CD4-positive, alpha-beta memory T cell (primary cell): ENCODE results near the gene NOD2. TPM values are rescaled to one million over a fixed set of nuclear protein-coding genes. Genes with fewer than 3 reads are reported as not detected.

Source experiments
- CTCF ChIA-PET: fragments of 350-600 bp; sonication (Branson Sonifier 250); formaldehyde crosslinking; loops from one replicate; lab custom pipeline; 2021; ENCODE audit warnings: inconsistent platforms; ENCODE audit not compliant: partially characterized antibody; lab: Charles Lee
- POLR2A ChIA-PET: fragments of 350-600 bp; sonication (Branson Sonifier 250); formaldehyde crosslinking; loops from one replicate; lab custom pipeline; 2021; ENCODE audit not compliant: partially characterized antibody; lab: Charles Lee
- DNase-seq, 5 donors: peaks; one replicate each; pipeline versions ENCODE4 v3.0.0 to v3.0.0-alpha.2; 2020 to 2022; ENCODE audit warnings: mixed read lengths in 1 of 5
- H3K27ac ChIP-seq: one replicate; pipeline ENCODE4 v1.7.0; 2013; ENCODE audit warnings: low read depth, low read length
- H3K27me3 ChIP-seq: 2 replicates; pipeline ENCODE4 v1.7.0; 2013; ENCODE audit warnings: mild to moderate bottlenecking, low read length, moderate library complexity; ENCODE audit not compliant: insufficient read depth
- H3K36me3 ChIP-seq: 2 replicates; pipeline ENCODE4 v1.7.0; 2013; ENCODE audit warnings: mild to moderate bottlenecking, low read length, moderate library complexity; ENCODE audit not compliant: insufficient read depth
- H3K4me1 ChIP-seq: 2 replicates; pipeline ENCODE4 v1.7.0; 2013; ENCODE audit warnings: mild to moderate bottlenecking, low read length, moderate library complexity; ENCODE audit not compliant: insufficient read depth
- H3K4me3 ChIP-seq, 2 donors: one replicate each; pipeline ENCODE4 v1.7.0; 2013; ENCODE audit warnings: low read length in 2 of 2, mild to moderate bottlenecking in 1 of 2
- H3K9me3 ChIP-seq, 2 donors: one replicate each; pipeline ENCODE4 v1.7.0; 2013; ENCODE audit warnings: low read length in 2 of 2, control low read depth in 1 of 2; ENCODE audit not compliant: control insufficient read depth in 1 of 2
- H3K27ac Mint-ChIP-seq, 7 donors: one replicate each; pipeline ENCODE4 v1.8.0; 2020 to 2021; ENCODE audit warnings: mixed read lengths in 7 of 7, mild to moderate bottlenecking in 6 of 7, inconsistent platforms in 3 of 7, moderate library complexity in 3 of 7
- H3K27me3 Mint-ChIP-seq, 2 donors: one replicate each; pipeline ENCODE4 v1.8.0; 2020 to 2021; ENCODE audit warnings: mixed read lengths in 2 of 2
- H3K36me3 Mint-ChIP-seq, 2 donors: one replicate each; pipeline ENCODE4 v1.8.0; 2020 to 2021; ENCODE audit warnings: mixed read lengths in 2 of 2, inconsistent platforms in 1 of 2, mild to moderate bottlenecking in 1 of 2
- H3K4me1 Mint-ChIP-seq, 4 donors: one replicate each; pipeline ENCODE4 v1.8.0; 2020 to 2021; ENCODE audit warnings: mixed read lengths in 4 of 4, mild to moderate bottlenecking in 1 of 4
- H3K4me3 Mint-ChIP-seq, 8 donors: one replicate each; pipeline ENCODE4 v1.8.0; 2020 to 2021; ENCODE audit warnings: mixed read lengths in 8 of 8, mild to moderate bottlenecking in 7 of 8, moderate library complexity in 6 of 8, inconsistent platforms in 3 of 8
- H3K9me3 Mint-ChIP-seq, 8 donors: one replicate each; pipeline ENCODE4 v1.8.0; 2020 to 2021; ENCODE audit warnings: mixed read lengths in 8 of 8, mild to moderate bottlenecking in 5 of 8, inconsistent platforms in 3 of 8, moderate library complexity in 1 of 8
- intact Hi-C: fragments of 100-400 bp; cut with micrococcal nuclease; formaldehyde crosslinking; loops from one replicate; pipeline ENCODE4 v1.15.1; 2023
- polyA plus RNA-seq, 2 donors: library from polyadenylated mRNA; unstranded; fragments of 300-500 nt; fragmentation: Illumina TruSeq; gene quantifications; one replicate each; pipeline ENCODE4 v1.2.3, GENCODE V29; 2021
- total RNA-seq, 2 experiments: library from RNA; stranded (reverse); gene quantifications; one replicate each; pipeline ENCODE4 v1.2.3, GENCODE V29; 2021

Gene NOD2
- 10 to 100 TPM in 1 of 2 experiments, 1 to 10 TPM in 1; 9.8 to 10.9 TPM for total RNA-seq
- polyA plus RNA-seq, result 1 to 10 TPM; 2.2 to 3.7 TPM

- Mint-ChIP-seq H3K9me3 (peaks cover 0 to 3% (median 0%) of the 10 kb centered on the region in 8 donors), H3K4me1 (peaks cover 50 to 67% (median 54%) of the 10 kb centered on the region in 4 donors), H3K36me3 (peaks cover 0 to 5% of the 10 kb centered on the region in 2 donors), H3K4me3 (peak within 1 kb of the TSS; percentile 87 to 91 (median 88)), H3K27me3 (no peaks in the 10 kb centered on the region), H3K27ac (peak within 1 kb of the TSS; percentile 53 to 99 (median 93))
- Histone ChIP-seq H3K36me3 (no peaks in the 10 kb centered on the region), H3K4me3 (peak within 1 kb of the TSS; percentile 68 to 69), H3K27me3 (no peaks in the 10 kb centered on the region), H3K4me1 (peaks cover 55% of the 10 kb centered on the region), H3K27ac (peak within 1 kb of the TSS; percentile 63), H3K9me3 (no peaks in the 10 kb centered on the region)
- intact Hi-C loops, result no loop called here
- ChIA-PET CTCF (interaction anchor here (1.4 to 5.2 kb wide), 3 partner anchors 25 to 54 kb away, joined by 3 to 28 read pairs (median 5); no protein-coding TSS in a partner anchor), POLR2A (interaction anchor here (1.4 to 8.8 kb wide), 5 partner anchors 11 to 53 kb away, joined by 5 to 226 read pairs (median 7); partner anchors contain the start of genes CYLD and SNX20)
- peak in 3 of 5 donors; percentile 22 to 47 (median 31) for DNase-seq
Observed at GRCh38 chr16:50692999-50693781, at the start of gene NOD2. Gene NOD2, plus strand, starts transcription at chr16:50693606. Its CDS starts 5,890 bp downstream, at chr16:50699496.

GRCh38 chr16:50644245-50644644 lies 49.2 kb upstream of the NOD2 start:
- H3K4me1 ChIP-seq, result no peaks in the 10 kb centered on the region
- no peaks in the 10 kb centered on the region for H3K36me3 Mint-ChIP-seq
- H3K9me3 Mint-ChIP-seq, result no peaks in the 10 kb centered on the region
- POLR2A ChIA-PET, result no interaction called here
- no peak overlapping the region for H3K4me3 Mint-ChIP-seq
- CTCF ChIA-PET, result interaction anchor here (0.9 to 2.7 kb wide), 10 partner anchors 21 to 378 kb away, joined by 3 to 11 read pairs (median 4); partner anchors contain the start of gene ADCY7
- intact Hi-C loops, result no loop called here
- no peaks in the 10 kb centered on the region for H3K9me3 ChIP-seq
- no peaks in the 10 kb centered on the region for H3K36me3 ChIP-seq
- no peak overlapping the region for H3K27ac Mint-ChIP-seq
- DNase-seq, result no peak
- no peak overlapping the region for H3K27ac ChIP-seq
- H3K27me3 Mint-ChIP-seq, result no peaks in the 10 kb centered on the region
- H3K4me1 Mint-ChIP-seq, result peaks cover 0 to 5% (median 2%) of the 10 kb centered on the region in 4 donors
- no peak overlapping the region for H3K4me3 ChIP-seq
- no peaks in the 10 kb centered on the region for H3K27me3 ChIP-seq

- Histone ChIP-seq H3K4me3 (no peak overlapping the region), H3K4me1 (no peaks in the 10 kb centered on the region), H3K36me3 (no peaks in the 10 kb centered on the region), H3K27ac (no peak overlapping the region), H3K27me3 (no peaks in the 10 kb centered on the region), H3K9me3 (no peaks in the 10 kb centered on the region)
- peaks cover 0 to 5% (median 2%) of the 10 kb centered on the region in 4 donors for H3K4me1 Mint-ChIP-seq
- H3K4me3 Mint-ChIP-seq, result no peak overlapping the region
- no peaks in the 10 kb centered on the region for H3K9me3 Mint-ChIP-seq
- peak overlapping the region in 4 of 7 donors; percentile 2 to 62 (median 26) for H3K27ac Mint-ChIP-seq
- no peaks in the 10 kb centered on the region for H3K36me3 Mint-ChIP-seq
- DNase-seq, result peak in 4 of 5 donors; percentile 26 to 40 (median 32)
- ChIA-PET POLR2A (no interaction called here), CTCF (interaction anchor here (0.7 to 2.7 kb wide), 17 partner anchors 9 to 378 kb away, joined by 3 to 11 read pairs (median 3); partner anchors contain the start of gene ADCY7)
- H3K27me3 Mint-ChIP-seq, result no peaks in the 10 kb centered on the region
- intact Hi-C loops, result no loop called here
Observed at GRCh38 chr16:50644729-50645128, 48.7 kb upstream of the NOD2 start.

GRCh38 chr16:50645563-50646220 lies 47.7 kb upstream of the NOD2 start:
- Mint-ChIP-seq H3K4me3 (no peak overlapping the region), H3K9me3 (no peaks in the 10 kb centered on the region), H3K27ac (peak overlapping the region in 1 of 7 donors; percentile 42), H3K27me3 (peaks cover 0 to 2% of the 10 kb centered on the region in 2 donors), H3K36me3 (peaks cover 0 to 4% of the 10 kb centered on the region in 2 donors), H3K4me1 (peaks cover 0 to 9% (median 4%) of the 10 kb centered on the region in 4 donors)
- DNase-seq, result no peak
- no peaks in the 10 kb centered on the region for H3K27me3 ChIP-seq
- intact Hi-C loops, result no loop called here
- no peak overlapping the region for H3K27ac ChIP-seq
- ChIA-PET POLR2A (no interaction called here), CTCF (interaction anchor here (0.7 to 2.7 kb wide), 8 partner anchors 10 to 622 kb away, joined by 3 to 11 read pairs (median 4); no protein-coding TSS in a partner anchor)
- H3K4me1 ChIP-seq, result no peaks in the 10 kb centered on the region
- no peaks in the 10 kb centered on the region for H3K9me3 ChIP-seq
- H3K36me3 ChIP-seq, result no peaks in the 10 kb centered on the region
- no peak overlapping the region for H3K4me3 ChIP-seq

GRCh38 chr16:50646345-50646744 lies 47.1 kb upstream of the NOD2 start:
- Histone ChIP-seq H3K36me3 (no peaks in the 10 kb centered on the region), H3K9me3 (no peaks in the 10 kb centered on the region), H3K4me3 (no peak overlapping the region), H3K4me1 (no peaks in the 10 kb centered on the region), H3K27me3 (no peaks in the 10 kb centered on the region), H3K27ac (no peak overlapping the region)
- CTCF ChIA-PET, result interaction anchor here (0.7 to 2.7 kb wide), 3 partner anchors 160 to 622 kb away, joined by 3 to 11 read pairs (median 8); no protein-coding TSS in a partner anchor
- H3K27me3 Mint-ChIP-seq, result peaks cover 0 to 2% of the 10 kb centered on the region in 2 donors
- H3K4me1 Mint-ChIP-seq, result peaks cover 0 to 9% (median 4%) of the 10 kb centered on the region in 4 donors
- intact Hi-C loops, result no loop called here
- DNase-seq, result no peak
- no peaks in the 10 kb centered on the region for H3K9me3 Mint-ChIP-seq
- H3K4me3 Mint-ChIP-seq, result no peak overlapping the region
- peaks cover 0 to 4% of the 10 kb centered on the region in 2 donors for H3K36me3 Mint-ChIP-seq
- H3K27ac Mint-ChIP-seq, result peak overlapping the region in 1 of 7 donors; percentile 23
- POLR2A ChIA-PET, result no interaction called here

- no peak overlapping the region for H3K27ac ChIP-seq
- DNase-seq, result no peak
- no peaks in the 10 kb centered on the region for H3K36me3 ChIP-seq
- H3K4me3 ChIP-seq, result no peak overlapping the region
- intact Hi-C loops, result no loop called here
- H3K27me3 ChIP-seq, result no peaks in the 10 kb centered on the region
- Mint-ChIP-seq H3K4me1 (peaks cover 0 to 4% (median 1%) of the 10 kb centered on the region in 4 donors), H3K4me3 (no peak overlapping the region), H3K9me3 (no peaks in the 10 kb centered on the region), H3K36me3 (peaks cover 0 to 11% of the 10 kb centered on the region in 2 donors), H3K27ac (no peak overlapping the region), H3K27me3 (peaks cover 0 to 2% of the 10 kb centered on the region in 2 donors)
- POLR2A ChIA-PET, result interaction anchor here (1.1 kb wide), 1 partner anchor 77 kb away, joined by 4 read pairs; no protein-coding TSS in a partner anchor
- CTCF ChIA-PET, result interaction anchor here (0.9 to 3.8 kb wide), 3 partner anchors 9 to 15 kb away, joined by 4 to 24 read pairs (median 9); no protein-coding TSS in a partner anchor
- no peaks in the 10 kb centered on the region for H3K4me1 ChIP-seq
- no peaks in the 10 kb centered on the region for H3K9me3 ChIP-seq
Observed at GRCh38 chr16:50651835-50652438, 41.5 kb upstream of the NOD2 start.
